ENCODE results near the gene SENP1.

- TF ChIP-seq CTCF (conservative IDR thresholded peaks at IDR 0.05; ENCODE audit: low read length) (no peak), EZH2phosphoT487 (IDR thresholded peaks at IDR 0.05; ENCODE audit: borderline replicate concordance) (no peak)
These were observed 103.1 kb downstream of the SENP1 start for GRCh38 chr12:48002773-48003218.

Measured in Loucy (cell line).